ENCODE measurements around the gene LRG1.

GRCh38 chr19:4559569-4559968 lies 19.7 kb upstream of the LRG1 start, which contains the start of gene SEMA6B:
- TF ChIP-seq POLR2A (IDR thresholded peaks at IDR 0.05) (no peak), CTCF (IDR thresholded peaks at IDR 0.05) (no peak), POLR2AphosphoS5 (IDR thresholded peaks at IDR 0.05) (peak in 2 of 4 donors; percentile 48 to 73), EP300 (IDR thresholded peaks at IDR 0.05) (peak in 2 of 4 donors; percentile 17 to 70)
